ENCODE measurements around the gene KCNH5. TPM values are rescaled to one million over a fixed set of nuclear protein-coding genes. Genes with fewer than 3 reads are reported as not detected.

Gene KCNH5
- polyA plus RNA-seq, 2 of the 4 experiments (the other 2 are of a cell fraction), result 0.01 TPM; not detected in 1

DNA sequence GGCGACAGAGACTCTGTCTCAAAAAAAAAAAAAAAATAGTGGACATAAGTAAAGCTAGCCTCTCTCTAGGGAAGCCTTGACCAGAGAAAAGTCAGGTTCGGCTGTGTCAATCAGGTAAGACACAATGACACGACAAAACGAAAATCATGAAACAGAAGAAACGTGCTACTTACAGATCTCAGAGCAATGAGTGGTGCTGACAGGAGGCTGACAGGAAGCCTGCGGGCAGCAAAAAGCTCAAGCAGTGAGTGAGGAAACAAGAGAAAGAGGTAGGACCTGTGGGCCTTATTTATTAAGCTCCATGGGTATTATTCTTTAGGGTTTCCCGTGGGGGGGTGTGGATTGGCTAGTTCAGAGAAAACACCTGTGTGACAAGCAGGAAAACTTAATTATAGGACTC is 363.1 kb downstream of the KCNH5 start:
- H3K4me2 ChIP-seq, result no peak overlapping the region
- no peak for ATAC-seq
- no peaks in the 10 kb centered on the region for H3K4me1 ChIP-seq
- ChIA-PET CTCF (interaction anchor here (1.7 kb wide), 1 partner anchor 9 kb away, joined by 4 read pairs; no protein-coding TSS in a partner anchor), POLR2A (no interaction called here)
- no peak overlapping the region for H3K27ac ChIP-seq
- no peaks in the 10 kb centered on the region for H3K9me3 ChIP-seq
- 86% methylated on average over 7 of the region's 7 CpGs for WGBS (ENCODE audit: missing lambda C conversion rate)
- FAIRE-seq, result no peak
- no peak for DNase-seq (ENCODE audit: low read depth in 1 of 2, low spot score in 1 of 2)
- TF ChIP-seq, protein P1, sequence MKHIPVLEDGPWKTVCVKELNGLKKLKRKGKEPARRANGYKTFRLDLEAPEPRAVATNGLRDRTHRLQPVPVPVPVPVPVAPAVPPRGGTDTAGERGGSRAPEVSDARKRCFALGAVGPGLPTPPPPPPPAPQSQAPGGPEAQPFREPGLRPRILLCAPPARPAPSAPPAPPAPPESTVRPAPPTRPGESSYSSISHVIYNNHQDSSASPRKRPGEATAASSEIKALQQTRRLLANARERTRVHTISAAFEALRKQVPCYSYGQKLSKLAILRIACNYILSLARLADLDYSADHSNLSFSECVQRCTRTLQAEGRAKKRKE (CRISPR knock-in tag; IDR thresholded peaks at IDR 0.05; ENCODE audit: low read depth), result no peak
- TF ChIP-seq, protein P2, sequence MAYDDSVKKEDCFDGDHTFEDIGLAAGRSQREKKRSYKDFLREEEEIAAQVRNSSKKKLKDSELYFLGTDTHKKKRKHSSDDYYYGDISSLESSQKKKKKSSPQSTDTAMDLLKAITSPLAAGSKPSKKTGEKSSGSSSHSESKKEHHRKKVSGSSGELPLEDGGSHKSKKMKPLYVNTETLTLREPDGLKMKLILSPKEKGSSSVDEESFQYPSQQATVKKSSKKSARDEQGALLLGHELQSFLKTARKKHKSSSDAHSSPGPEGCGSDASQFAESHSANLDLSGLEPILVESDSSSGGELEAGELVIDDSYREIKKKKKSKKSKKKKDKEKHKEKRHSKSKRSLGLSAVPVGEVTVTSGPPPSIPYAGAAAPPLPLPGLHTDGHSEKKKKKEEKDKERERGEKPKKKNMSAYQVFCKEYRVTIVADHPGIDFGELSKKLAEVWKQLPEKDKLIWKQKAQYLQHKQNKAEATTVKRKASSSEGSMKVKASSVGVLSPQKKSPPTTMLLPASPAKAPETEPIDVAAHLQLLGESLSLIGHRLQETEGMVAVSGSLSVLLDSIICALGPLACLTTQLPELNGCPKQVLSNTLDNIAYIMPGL (CRISPR knock-in tag; IDR thresholded peaks at IDR 0.05; ENCODE audit: borderline replicate concordance), result no peak
- TF ChIP-seq, protein P3, sequence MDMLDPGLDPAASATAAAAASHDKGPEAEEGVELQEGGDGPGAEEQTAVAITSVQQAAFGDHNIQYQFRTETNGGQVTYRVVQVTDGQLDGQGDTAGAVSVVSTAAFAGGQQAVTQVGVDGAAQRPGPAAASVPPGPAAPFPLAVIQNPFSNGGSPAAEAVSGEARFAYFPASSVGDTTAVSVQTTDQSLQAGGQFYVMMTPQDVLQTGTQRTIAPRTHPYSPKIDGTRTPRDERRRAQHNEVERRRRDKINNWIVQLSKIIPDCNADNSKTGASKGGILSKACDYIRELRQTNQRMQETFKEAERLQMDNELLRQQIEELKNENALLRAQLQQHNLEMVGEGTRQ (IDR thresholded peaks at IDR 0.05), result no peak
- TF ChIP-seq, protein P4, sequence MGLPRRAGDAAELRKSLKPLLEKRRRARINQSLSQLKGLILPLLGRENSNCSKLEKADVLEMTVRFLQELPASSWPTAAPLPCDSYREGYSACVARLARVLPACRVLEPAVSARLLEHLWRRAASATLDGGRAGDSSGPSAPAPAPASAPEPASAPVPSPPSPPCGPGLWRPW (IDR thresholded peaks at IDR 0.05), result no peak
- no peak for TF ChIP-seq EHMT2 (IDR thresholded peaks at IDR 0.05; ENCODE audit: low read depth)
- no peak for TF ChIP-seq CEBPB (IDR thresholded peaks at IDR 0.05)
- TF ChIP-seq, protein P5, sequence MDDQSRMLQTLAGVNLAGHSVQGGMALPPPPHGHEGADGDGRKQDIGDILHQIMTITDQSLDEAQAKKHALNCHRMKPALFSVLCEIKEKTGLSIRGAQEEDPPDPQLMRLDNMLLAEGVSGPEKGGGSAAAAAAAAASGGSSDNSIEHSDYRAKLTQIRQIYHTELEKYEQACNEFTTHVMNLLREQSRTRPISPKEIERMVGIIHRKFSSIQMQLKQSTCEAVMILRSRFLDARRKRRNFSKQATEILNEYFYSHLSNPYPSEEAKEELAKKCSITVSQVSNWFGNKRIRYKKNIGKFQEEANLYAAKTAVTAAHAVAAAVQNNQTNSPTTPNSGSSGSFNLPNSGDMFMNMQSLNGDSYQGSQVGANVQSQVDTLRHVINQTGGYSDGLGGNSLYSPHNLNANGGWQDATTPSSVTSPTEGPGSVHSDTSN (IDR thresholded peaks at IDR 0.05), result no peak
- no peak for TF ChIP-seq CBX2 (IDR thresholded peaks at IDR 0.05; ENCODE audit: borderline replicate concordance, low read depth)
- H3K4me3 ChIP-seq, result no peak overlapping the region

DNA sequence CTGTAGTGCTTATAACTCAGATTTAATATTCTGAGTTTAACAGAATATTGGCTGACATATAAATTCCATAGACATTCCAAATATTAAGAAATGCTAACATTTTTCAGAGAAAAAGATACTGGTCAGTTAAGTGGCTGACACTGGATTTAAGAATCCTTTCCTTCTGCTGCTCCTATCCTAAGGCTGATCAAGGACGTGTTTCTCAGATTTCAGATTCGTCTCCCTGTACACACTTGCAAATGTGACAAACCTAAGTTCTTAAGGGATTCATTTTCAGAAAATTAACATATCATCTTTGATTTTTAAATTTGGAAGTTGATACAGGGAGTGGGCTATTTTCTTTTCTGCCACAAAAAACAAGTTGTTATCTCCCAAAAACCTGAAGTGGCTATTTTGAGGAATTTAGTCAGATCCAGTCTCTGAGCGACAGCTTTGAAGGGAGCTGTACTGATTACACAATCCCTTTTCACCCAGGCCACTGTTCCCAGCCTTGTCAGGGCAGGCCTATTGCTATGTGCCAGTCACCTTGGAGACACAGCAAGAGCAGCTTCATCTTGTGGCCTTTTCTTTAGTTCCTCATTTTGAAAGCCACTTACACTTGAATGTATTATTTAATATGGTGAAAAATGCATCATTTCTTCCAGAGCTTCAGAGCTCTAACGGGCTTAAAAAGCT is 370.6 kb downstream of the KCNH5 start:
- POLR2A ChIA-PET, result no interaction called here
- no peaks in the 10 kb centered on the region for H3K9me3 ChIP-seq
- no peak for DNase-seq (ENCODE audit: low read depth in 1 of 2, low spot score in 1 of 2)
- no peak for TF ChIP-seq HOXA7 (CRISPR knock-in tag; IDR thresholded peaks at IDR 0.05)
- TF ChIP-seq POLR2AphosphoS2 (conservative IDR thresholded peaks at IDR 0.05; ENCODE audit: low read length), result no peak
- TF ChIP-seq RARB (CRISPR knock-in tag; IDR thresholded peaks at IDR 0.05), result no peak
- TF ChIP-seq, protein P4 (IDR thresholded peaks at IDR 0.05), result no peak
- TF ChIP-seq GATA3 (IDR thresholded peaks at IDR 0.05; ENCODE audit: borderline replicate concordance), result no peak
- no peak for TF ChIP-seq FOSB (CRISPR knock-in tag; IDR thresholded peaks at IDR 0.05)
- no peak for TF ChIP-seq MAFK (IDR thresholded peaks at IDR 0.05; ENCODE audit: partially characterized antibody)
- no peak for TF ChIP-seq CHD4 (IDR thresholded peaks at IDR 0.05; ENCODE audit: borderline replicate concordance)
- no peak for TF ChIP-seq NPAS2 (CRISPR knock-in tag; IDR thresholded peaks at IDR 0.05; ENCODE audit: borderline replicate concordance)
- no peak for TF ChIP-seq PHF8 (IDR thresholded peaks at IDR 0.05; ENCODE audit: borderline replicate concordance, low read depth)
- TF ChIP-seq JUN (IDR thresholded peaks at IDR 0.05), result no peak
- TF ChIP-seq CHD2 (IDR thresholded peaks at IDR 0.05; ENCODE audit: low read length, partially characterized antibody), result no peak
- TF ChIP-seq RNF2 (IDR thresholded peaks at IDR 0.05; ENCODE audit: borderline replicate concordance, low read depth), result no peak
- H3K4me1 ChIP-seq, result no peaks in the 10 kb centered on the region
- no peak for FAIRE-seq
- CTCF ChIA-PET, result interaction anchor here (0.5 kb wide), 1 partner anchor 266 kb away, joined by 3 read pairs; no protein-coding TSS in a partner anchor
- no peak for ATAC-seq
- WGBS (ENCODE audit: missing lambda C conversion rate), result 72% methylated on average over 4 of the region's 4 CpGs
- H3K4me3 ChIP-seq, result no peak overlapping the region
- no peak overlapping the region for H3K27ac ChIP-seq
- H3K4me2 ChIP-seq, result no peak overlapping the region

Data from A549 (cell line).